ENCODE measurements around the gene XRCC2. TPM values are rescaled to one million over a fixed set of nuclear protein-coding genes. Genes with fewer than 3 reads are reported as not detected.

Gene XRCC2
- total RNA-seq (2012; rRNA removed) (3.6 and 5.6 TPM in 2 replicates), polyA plus RNA-seq (2012; rRNA removed) (2.0 and 2.2 TPM in 2 replicates), Bru-seq, nascent RNA (percentile 45 among the genes with signal in this experiment), BruChase-seq, experiment 1, labeled RNA remaining after a 6-hour chase (percentile 44 among the genes with signal in this experiment), BruChase-seq, experiment 2, labeled RNA remaining after a 2-hour chase (percentile 41 among the genes with signal in this experiment)
- polyA plus RNA-seq (2012; cell fraction: cytosol; rRNA removed): 0.32 and 0.60 TPM in 2 replicates
- polyA plus RNA-seq (2012; cell fraction: nucleus; rRNA removed; ENCODE audit: low replicate concordance): 0.88 and 2.1 TPM in 2 replicates
- long read RNA-seq, partial matches to known transcripts: 1 of 1 reads
- long read RNA-seq, other reads (novel, unspliced or antisense): 0 of 1 reads

DNA sequence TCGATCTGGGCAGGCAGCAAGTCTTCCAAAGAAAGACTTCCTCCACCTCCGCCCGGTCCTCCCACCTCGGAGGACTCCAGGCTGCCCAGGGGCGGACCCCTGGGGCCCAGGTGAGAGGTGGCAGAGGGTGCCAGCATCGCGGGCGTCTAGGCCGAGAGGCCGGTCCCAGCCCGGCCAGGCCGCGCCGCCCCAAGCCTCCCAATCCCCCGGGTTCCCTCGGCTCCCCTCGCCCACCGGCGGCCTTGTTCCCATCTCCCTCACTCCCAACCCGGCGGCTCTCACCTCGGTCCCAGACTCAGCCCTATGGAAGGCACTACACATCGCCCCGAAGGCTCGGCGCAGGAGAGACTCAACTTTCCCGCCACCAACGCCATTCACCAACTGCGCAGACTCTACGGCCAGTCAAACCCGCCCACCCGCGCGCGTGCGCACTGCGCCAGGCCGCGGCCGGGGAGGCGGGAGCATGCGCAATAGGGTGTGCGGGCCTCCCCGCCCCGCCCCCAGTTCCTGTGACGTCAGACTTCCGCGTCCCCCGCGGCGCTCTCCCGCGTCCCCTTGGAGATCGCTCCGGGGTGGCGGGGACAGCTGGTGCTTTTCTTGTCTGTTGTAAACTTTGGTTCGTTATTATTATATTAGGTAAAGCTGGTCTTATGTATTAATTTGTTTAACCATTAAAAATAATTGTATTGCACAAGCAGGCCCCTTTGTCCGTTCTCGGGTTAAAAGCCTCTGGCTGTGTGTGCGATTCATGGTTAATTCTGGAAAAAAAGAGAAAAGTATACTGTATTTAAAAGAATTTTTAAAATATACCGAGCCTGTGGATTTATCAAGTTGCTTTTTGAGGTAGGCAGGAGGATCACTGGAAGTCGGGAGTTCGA is at the start of gene XRCC2:
Gene XRCC2 (minus strand): TSS at position 383 of the 878 bp plus-strand sequence. CDS start 62 bp downstream, at position 321.
- peak within 1 kb of the TSS; percentile 93 to 94 for H4K8ac ChIP-seq (ENCODE audit: low read depth in 2 of 2, low read length in 2 of 2)
- peak within 1 kb of the TSS; percentile 33 for H4K5ac ChIP-seq (ENCODE audit: low read depth, low read length)
- peak within 1 kb of the TSS; percentile 60 for H3K27ac ChIP-seq (ENCODE audit: insufficient read depth, low read length)
- peak within 1 kb of the TSS; percentile 41; the same call in 1 of the 2 replicates for H4K91ac ChIP-seq (ENCODE audit: insufficient read depth, low read depth, low read length)
- TF ChIP-seq CHD1 (IDR thresholded peaks at IDR 0.05; ENCODE audit: low read depth, low read length): no peak
- no peak for TF ChIP-seq CTCF (conservative IDR thresholded peaks at IDR 0.05; ENCODE audit: low read depth, low read length)
- TF ChIP-seq MXI1 (IDR thresholded peaks at IDR 0.05; ENCODE audit: borderline replicate concordance, low read depth, low read length): peak; percentile 98
- TF ChIP-seq MAZ (IDR thresholded peaks at IDR 0.05; ENCODE audit: borderline replicate concordance, low read depth, low read length): peak; percentile 94
- TF ChIP-seq POLR2A (IDR thresholded peaks at IDR 0.05; ENCODE audit: low read depth, low read length): peak; percentile 92
- TF ChIP-seq ELK1 (IDR thresholded peaks at IDR 0.05; ENCODE audit: borderline replicate concordance, low read depth, low read length): no peak
- 0 out of 2 replicates have a peak, but pooled peaks have one; percentile 15 for TF ChIP-seq BHLHE40 (IDR thresholded peaks at IDR 0.05; ENCODE audit: low read depth, low read length)
- TF ChIP-seq RFX5 (IDR thresholded peaks at IDR 0.05; ENCODE audit: low read depth, low read length): no peak
- 0 out of 2 replicates have a peak within 1 kb of the TSS, but pooled peaks have one; percentile 35 for H2BK20ac ChIP-seq (ENCODE audit: low read depth, low read length)
- H3K4ac ChIP-seq (ENCODE audit: low read depth, low read length): peak within 1 kb of the TSS; percentile 60; the same call in 1 of the 2 replicates
- in situ Hi-C loops (cut with MboI; ENCODE audit: low sequenced_read_pairs) (loop anchor here (10.0 kb wide), 1 partner anchor 341 kb away; no protein-coding TSS in a partner anchor), intact Hi-C loops (cut with micrococcal nuclease) (loop anchor here (5.0 to 10.0 kb wide), 2 partner anchors 214 to 241 kb away; partner anchors contain the start of gene KMT2C), dilution Hi-C loops (cut with HindIII; ENCODE audit: low sequenced_read_pairs, unreplicated experiment) (no loop called here)
- ChIA-PET POLR2A (ENCODE audit: unreplicated experiment) (no interaction called here), CTCF (no interaction called here)
- H3K9me1 ChIP-seq (ENCODE audit: insufficient read depth, low read length): no peaks in the 10 kb centered on the region
- H2AK5ac ChIP-seq (ENCODE audit: low read depth, low read length): no peak within 1 kb of the TSS
- peak within 1 kb of the TSS; percentile 54 for H3K4me3 ChIP-seq (ENCODE audit: insufficient read depth, low read depth, low read length)
- DNase-seq: peak; percentile 85
- 0% methylated on average over 9 of the region's 63 CpGs; no CpG with 5 or more reads in 1 of the 2 experiments for WGBS, 2 experiments (ENCODE audit: extremely low coverage in 2 of 2, insufficient read length in 1 of 2)
- no TSS peak for BruUV-seq (replicated peaks)
- H3K14ac ChIP-seq (replicated peaks; ENCODE audit: low read depth, low read length): peak within 1 kb of the TSS; percentile 70
- peak within 1 kb of the TSS; percentile 66 for H3K9ac ChIP-seq (ENCODE audit: low read depth, low read length)
- H2AFZ ChIP-seq (replicated peaks; ENCODE audit: low read length, poor library complexity): peak within 1 kb of the TSS; percentile 97
- no peaks in the 10 kb centered on the region for H3K36me3 ChIP-seq (ENCODE audit: control insufficient read depth, insufficient read depth, low read length)
- H3K79me1 ChIP-seq (ENCODE audit: low read depth in 1 of 2, low read length in 2 of 2): peaks cover 10 to 16% of the 10 kb centered on the region in 2 experiments; a peak in 3 of 4 replicates
- no peak within 1 kb of the TSS for H2BK120ac ChIP-seq (ENCODE audit: low read depth, low read length)
- H3K9me3 ChIP-seq (ENCODE audit: control insufficient read depth, insufficient read depth, low read length): no peaks in the 10 kb centered on the region
- no peaks in the 10 kb centered on the region for H3K27me3 ChIP-seq (ENCODE audit: control insufficient read depth, insufficient read depth, low read length)
- no peak within 1 kb of the TSS for H2BK15ac ChIP-seq (ENCODE audit: low read depth, low read length)
- no peaks in the 10 kb centered on the region for H4K20me1 ChIP-seq (ENCODE audit: insufficient read depth, low read length)
- peak within 1 kb of the TSS; percentile 71 for H2AK9ac ChIP-seq (replicated peaks; ENCODE audit: low read depth, low read length, poor library complexity)
- H3K56ac ChIP-seq (ENCODE audit: extremely low read depth, insufficient read depth, low read length): peak within 1 kb of the TSS; percentile 72
- H3K18ac ChIP-seq (ENCODE audit: low read depth, low read length): peak within 1 kb of the TSS; percentile 65
- peak within 1 kb of the TSS; percentile 68 for H3K23ac ChIP-seq (ENCODE audit: low read depth, low read length)
- H2BK5ac ChIP-seq (ENCODE audit: low read depth, low read length, poor library complexity, severe bottlenecking): peak within 1 kb of the TSS; percentile 72
- peak within 1 kb of the TSS; percentile 80 for H3K4me2 ChIP-seq (ENCODE audit: low read depth, low read length)
- H3K4me1 ChIP-seq (ENCODE audit: control insufficient read depth, insufficient read depth, low read length): no peaks in the 10 kb centered on the region
- peak; percentile 95 for ATAC-seq (ENCODE audit: low read depth)

Measured in IMR-90 (cell line).